Prostate gland (tissue), 2 donors: ENCODE measurements around the gene CTDP1. TPM values are rescaled to one million over a fixed set of nuclear protein-coding genes. Genes with fewer than 3 reads are reported as not detected.

Experiments
- DNase-seq: peaks from one replicate; pipeline ENCODE4 v3.0.0-alpha.2; 2019; ENCODE audit warnings: low spot score
- H3K27ac ChIP-seq, 2 donors: fragments of 200-600 bp; sonication (generic); 2 replicates each; pipeline ENCODE4 v1.5.1; 2017 to 2019
- H3K27me3 ChIP-seq: fragments of 200-600 bp; sonication (generic); replicated peaks from 2 replicates; pipeline ENCODE4 v1.5.1; 2019; ENCODE audit not compliant: insufficient read depth
- H3K36me3 ChIP-seq, 2 donors: fragments of 200-600 bp; sonication (generic); 1 replicate in 1 of 2; 2 replicates in 1 of 2; pipeline versions ENCODE4 v1.5.1 to v1.8.1; 2017 to 2019
- H3K4me1 ChIP-seq: fragments of 200-600 bp; sonication (generic); replicated peaks from 2 replicates; pipeline ENCODE4 v1.5.1; 2019
- H3K4me3 ChIP-seq, 2 donors: fragments of 200-600 bp; sonication (generic); 2 replicates each; pipeline ENCODE4 v1.5.1; 2017 to 2019
- H3K9me3 ChIP-seq: fragments of 200-600 bp; sonication (generic); 2 replicates; pipeline ENCODE4 v1.5.1; 2017
- POLR2A ChIP-seq: fragments of 450-650 bp; IDR thresholded peaks from one replicate; pipeline ENCODE4 v1.6.1; 2016; ENCODE audit warnings: antibody characterized with exemption, mild to moderate bottlenecking
- POLR2AphosphoS5 ChIP-seq: sonication (generic); formaldehyde crosslinking; IDR thresholded peaks from one replicate; pipeline ENCODE4 v1.6.1; 2017; ENCODE audit warnings: antibody characterized with exemption
- WGBS: methylation state at CpG from one replicate; pipeline ENCODE4 v1.1.5; 2018; 5-methylcytosine and 5-hydroxymethylcytosine counted together
- intact Hi-C: fragments of 100-400 bp; cut with DNase I; formaldehyde crosslinking; loops from one replicate; pipeline ENCODE4 v1.14.2; 2022
- total RNA-seq, 2 donors: library from RNA; depleted of rRNA; stranded (reverse); fragments of >200 nt; gene quantifications; one replicate each; pipeline ENCODE4 v1.1.0, GENCODE V29; 2016
- TF ChIP-seq, protein P1 (sequence below), 4 experiments: fragments of 200-600 bp in 2 of 4; fragments of 450-650 bp in 2 of 4; sonication (generic) in 2 of 4; IDR thresholded peaks; 1 replicate in 3 of 4; 2 replicates in 1 of 4; pipeline ENCODE4 v1.5.1; 2016 to 2019; ENCODE audit warnings: antibody characterized with exemption in 4 of 4, mild to moderate bottlenecking in 2 of 4, moderate library complexity in 2 of 4

CTDP1 gene
- total RNA-seq, 2 donors from 2014 or later, result 23.0 to 33.6 TPM

DNA sequence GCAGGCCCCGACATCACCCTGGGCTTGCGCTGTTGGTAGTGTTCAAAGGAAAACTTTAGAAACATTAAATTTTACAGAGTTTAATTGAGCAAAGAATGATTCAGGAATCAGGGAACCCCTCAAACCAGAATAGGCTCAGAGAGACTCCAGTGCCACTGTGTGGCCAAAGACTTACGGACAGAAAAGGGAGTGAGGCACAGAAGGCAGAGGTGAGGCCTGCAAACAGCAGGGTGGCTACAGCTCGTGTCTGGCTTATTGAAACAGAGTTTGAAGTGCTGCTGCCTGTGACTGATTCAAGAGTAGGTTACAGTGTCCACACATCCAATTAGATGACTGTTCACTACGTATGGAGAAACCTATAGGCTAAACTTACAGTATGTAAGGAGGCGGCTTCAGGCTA, 2.4 kb upstream of the CTDP1 start:
- DNase-seq, result no peak
- intact Hi-C loops, result loop anchor here (5.0 to 10.0 kb wide), 2 partner anchors 355 to 612 kb away; partner anchors contain the start of genes ATP9B and RBFA
- Histone ChIP-seq H3K27ac (no peak overlapping the region), H3K4me3 (no peak overlapping the region), H3K36me3 (no peaks in the 10 kb centered on the region), H3K4me1 (peaks cover 11% of the 10 kb centered on the region), H3K27me3 (no peaks in the 10 kb centered on the region), H3K9me3 (no peaks in the 10 kb centered on the region)
- TF ChIP-seq POLR2AphosphoS5 (no peak), POLR2A (no peak)
- TF ChIP-seq, protein P1, sequence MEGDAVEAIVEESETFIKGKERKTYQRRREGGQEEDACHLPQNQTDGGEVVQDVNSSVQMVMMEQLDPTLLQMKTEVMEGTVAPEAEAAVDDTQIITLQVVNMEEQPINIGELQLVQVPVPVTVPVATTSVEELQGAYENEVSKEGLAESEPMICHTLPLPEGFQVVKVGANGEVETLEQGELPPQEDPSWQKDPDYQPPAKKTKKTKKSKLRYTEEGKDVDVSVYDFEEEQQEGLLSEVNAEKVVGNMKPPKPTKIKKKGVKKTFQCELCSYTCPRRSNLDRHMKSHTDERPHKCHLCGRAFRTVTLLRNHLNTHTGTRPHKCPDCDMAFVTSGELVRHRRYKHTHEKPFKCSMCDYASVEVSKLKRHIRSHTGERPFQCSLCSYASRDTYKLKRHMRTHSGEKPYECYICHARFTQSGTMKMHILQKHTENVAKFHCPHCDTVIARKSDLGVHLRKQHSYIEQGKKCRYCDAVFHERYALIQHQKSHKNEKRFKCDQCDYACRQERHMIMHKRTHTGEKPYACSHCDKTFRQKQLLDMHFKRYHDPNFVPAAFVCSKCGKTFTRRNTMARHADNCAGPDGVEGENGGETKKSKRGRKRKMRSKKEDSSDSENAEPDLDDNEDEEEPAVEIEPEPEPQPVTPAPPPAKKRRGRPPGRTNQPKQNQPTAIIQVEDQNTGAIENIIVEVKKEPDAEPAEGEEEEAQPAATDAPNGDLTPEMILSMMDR (IDR thresholded peaks at IDR 0.05), result no peak
- WGBS, result 73% methylated on average over 6 of the region's 6 CpGs

GRCh38 chr18:79677840-79678239, 1.8 kb upstream of the CTDP1 start:
- H3K9me3 ChIP-seq, result no peaks in the 10 kb centered on the region
- intact Hi-C loops, result loop anchor here (5.0 to 10.0 kb wide), 2 partner anchors 354 to 613 kb away; partner anchors contain the start of genes ATP9B and RBFA
- WGBS, result 74% methylated on average over 9 of the region's 9 CpGs
- H3K4me3 ChIP-seq, result peak overlapping the region in 1 of 2 donors; percentile 88
- peaks cover 11% of the 10 kb centered on the region for H3K4me1 ChIP-seq
- no peaks in the 10 kb centered on the region for H3K36me3 ChIP-seq
- no peak for TF ChIP-seq POLR2A
- TF ChIP-seq, protein P1 (IDR thresholded peaks at IDR 0.05), result no peak
- H3K27me3 ChIP-seq, result no peaks in the 10 kb centered on the region
- peak overlapping the region; percentile 98 to 99 for H3K27ac ChIP-seq
- DNase-seq, result no peak

GRCh38 chr18:79678665-79679551, 695 bp upstream of the CTDP1 start:
- intact Hi-C loops, result loop anchor here (5.0 to 10.0 kb wide), 2 partner anchors 353 to 614 kb away; partner anchors contain the start of genes ATP9B and RBFA
- peak overlapping the region; percentile 69 to 88 for H3K4me3 ChIP-seq
- H3K27ac ChIP-seq, result peak overlapping the region; percentile 98 to 99
- peaks cover 11% of the 10 kb centered on the region for H3K4me1 ChIP-seq
- H3K9me3 ChIP-seq, result no peaks in the 10 kb centered on the region
- no peaks in the 10 kb centered on the region for H3K27me3 ChIP-seq
- DNase-seq, result peak; percentile 99
- under 1% methylated on average over 68 of the region's 77 CpGs for WGBS
- TF ChIP-seq POLR2A, result peak; percentile 85
- TF ChIP-seq, protein P1 (IDR thresholded peaks at IDR 0.05), result peak in 2 of 4 experiments; percentile 11 to 16
- peak; percentile 95 for TF ChIP-seq POLR2AphosphoS5
- H3K36me3 ChIP-seq, result no peaks in the 10 kb centered on the region

GRCh38 chr18:79680100-79680879, 687 bp downstream of the CTDP1 start:
- Histone ChIP-seq H3K9me3 (no peaks in the 10 kb centered on the region), H3K4me3 (peak overlapping the region; percentile 69 to 88), H3K4me1 (peaks cover 11% of the 10 kb centered on the region), H3K36me3 (no peaks in the 10 kb centered on the region), H3K27ac (peak overlapping the region; percentile 98 to 99), H3K27me3 (no peaks in the 10 kb centered on the region)
- WGBS, result 6% methylated on average over 40 of the region's 54 CpGs
- intact Hi-C loops, result loop anchor here (10.0 kb wide), 1 partner anchor 265 kb away; no protein-coding TSS in a partner anchor
- peak; percentile 20 for TF ChIP-seq POLR2A
- peak; percentile 45 for TF ChIP-seq POLR2AphosphoS5
- TF ChIP-seq, protein P1 (IDR thresholded peaks at IDR 0.05), result peak in 1 of 4 experiments; percentile 2
- peak; percentile 43 for DNase-seq
